Erythroblast (primary cell): ENCODE results near the gene AOAH.

ENCODE experiments used
- DNase-seq, 2 experiments: peaks; one replicate each; lab custom pipeline; 2025; lab: John Stamatoyannopoulos, UW
- GATA1 ChIP-seq: IDR thresholded peaks from 2 replicates; pipeline ENCODE4 v1.6.1; 2011; ENCODE audit warnings: low read depth, mild to moderate bottlenecking, control low read depth, low read length, moderate library complexity
- POLR2A ChIP-seq: IDR thresholded peaks from 2 replicates; pipeline ENCODE4 v1.6.1; 2011; ENCODE audit warnings: mild to moderate bottlenecking, low read length

Gene AOAH

GRCh38 chr7:36633377-36633776 lies 90.9 kb downstream of the AOAH start:
- TF ChIP-seq POLR2A = no peak
- no peak for DNase-seq

DNA sequence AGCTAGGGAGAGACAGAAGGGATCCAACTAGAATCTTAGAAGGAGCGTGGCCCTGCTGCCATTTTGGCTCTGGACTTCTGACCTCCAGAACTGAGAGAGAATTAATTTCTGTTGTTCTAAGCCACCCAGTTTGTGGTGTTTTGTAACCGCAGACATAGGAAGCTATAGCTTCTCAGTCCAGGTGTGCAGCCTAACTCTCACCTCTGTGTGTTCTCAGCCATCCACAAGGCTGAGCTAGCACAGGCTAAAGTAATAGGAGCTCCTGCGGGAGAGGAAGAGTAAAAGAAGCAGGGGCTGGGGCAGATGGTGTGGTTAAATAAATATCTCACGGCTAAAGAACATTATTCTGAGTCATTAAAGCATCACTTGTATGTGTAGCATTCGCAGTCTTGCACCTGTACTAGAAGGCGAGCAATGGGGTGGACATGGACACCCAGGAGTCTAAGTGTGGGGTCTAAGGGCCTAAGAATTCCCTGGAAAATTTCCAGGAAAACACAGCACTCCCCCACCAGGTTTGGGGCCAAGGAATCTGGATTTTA lies 94.1 kb downstream of the AOAH start:
- TF ChIP-seq GATA1 (no peak), POLR2A (no peak)
- DNase-seq = no peak

DNA sequence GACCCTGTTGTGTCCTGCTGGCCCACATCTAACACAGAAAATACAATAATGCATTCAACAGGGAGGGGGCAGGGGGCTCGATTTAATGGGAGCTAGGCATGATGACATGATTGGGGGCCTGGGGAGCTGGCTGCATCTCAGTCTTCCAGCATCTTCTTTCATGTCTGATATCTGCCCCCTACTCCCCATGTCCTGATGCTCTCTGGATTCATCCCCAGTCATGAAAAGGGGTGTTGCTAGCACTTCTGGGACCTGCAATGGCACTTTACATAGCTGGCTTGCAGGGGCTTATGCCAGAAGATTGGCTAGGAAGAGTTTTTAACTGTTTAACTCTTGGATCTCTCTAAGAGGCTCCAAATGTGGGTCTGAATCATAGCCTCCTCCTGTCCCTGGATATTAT lies 94.9 kb downstream of the AOAH start:
- no peak for DNase-seq
- TF ChIP-seq POLR2A = no peak
- no peak for TF ChIP-seq GATA1

GRCh38 chr7:36627836-36628235 lies 96.5 kb downstream of the AOAH start:
- TF ChIP-seq POLR2A (no peak), GATA1 (no peak)
- DNase-seq = no peak

DNA sequence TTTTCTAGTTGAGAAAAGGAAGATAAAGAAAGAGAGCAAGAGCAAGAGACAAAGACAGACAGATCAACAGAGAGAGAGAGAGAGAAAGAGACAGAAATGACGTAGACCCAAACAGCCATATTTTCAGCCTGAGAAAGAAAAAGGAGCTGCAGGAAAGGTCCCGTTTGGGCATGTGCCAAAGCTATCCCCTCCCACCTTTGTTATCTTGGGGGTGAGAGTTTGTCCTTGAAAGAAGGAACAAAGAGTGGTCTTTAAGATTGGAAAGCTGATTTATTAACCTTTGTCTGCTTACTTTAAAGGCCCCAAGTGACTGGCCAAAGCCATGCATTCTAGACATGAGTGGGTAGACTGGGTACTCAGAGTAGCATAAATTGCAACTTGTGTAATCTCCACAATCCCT lies 98.2 kb downstream of the AOAH start:
- TF ChIP-seq GATA1 (no peak), POLR2A (no peak)
- DNase-seq = no peak

GRCh38 chr7:36625247-36625646 lies 99.0 kb downstream of the AOAH start:
- no peak for DNase-seq

DNA sequence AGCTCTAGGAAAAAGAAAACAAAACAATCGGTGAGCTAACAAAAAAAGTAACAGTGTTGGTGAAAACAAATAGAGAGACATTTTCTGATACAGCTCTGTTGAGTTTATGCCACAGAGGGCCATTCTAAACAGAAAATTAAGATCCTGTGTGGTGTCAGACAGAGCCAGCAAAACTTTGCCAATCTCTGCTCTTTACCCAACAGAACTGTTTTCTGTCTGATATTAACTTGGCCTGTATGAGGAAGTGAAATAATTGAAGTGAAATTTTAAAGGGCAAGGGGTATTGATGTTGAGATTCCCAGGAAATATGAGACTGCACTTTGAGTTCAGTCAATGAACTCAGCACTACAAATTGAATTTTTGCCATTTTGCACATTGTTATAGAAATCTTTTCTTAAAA lies 101.0 kb downstream of the AOAH start:
- TF ChIP-seq POLR2A (no peak), GATA1 (no peak)
- no peak for DNase-seq

More at GRCh38 chr7:36625247-36625646, 99.0 kb downstream of the AOAH start:
- no peak for TF ChIP-seq POLR2A
- TF ChIP-seq GATA1 = no peak

GRCh38 chr7:36621396-36621795 lies 102.9 kb downstream of the AOAH start:
- no peak for TF ChIP-seq POLR2A
- TF ChIP-seq GATA1 = no peak
- no peak for DNase-seq

- TF ChIP-seq GATA1 = no peak
- TF ChIP-seq POLR2A = no peak
These were observed 104.1 kb downstream of the AOAH start for GRCh38 chr7:36620166-36620708.

DNA sequence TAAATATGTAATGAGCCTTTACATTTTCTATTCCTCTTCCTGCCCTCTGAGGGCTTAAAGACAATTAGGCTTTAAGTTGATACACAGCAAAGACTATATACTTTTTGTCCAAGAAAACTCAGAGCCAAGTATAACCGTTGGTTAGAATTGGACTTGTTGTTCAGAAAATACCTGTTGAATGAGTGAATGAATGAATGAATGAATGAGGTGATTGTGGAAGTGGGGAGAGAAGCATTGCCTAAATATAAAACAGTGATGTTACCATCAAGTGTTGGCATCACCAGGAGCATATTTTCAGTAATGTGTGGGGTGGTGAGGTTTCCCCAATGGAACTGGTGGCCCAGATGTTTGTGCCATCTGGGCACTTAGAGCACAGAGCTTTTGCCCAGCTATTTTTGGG lies 106.9 kb downstream of the AOAH start:
- DNase-seq = no peak
- TF ChIP-seq GATA1 (no peak), POLR2A (no peak)

More at GRCh38 chr7:36620166-36620708, 104.1 kb downstream of the AOAH start:
- DNase-seq = no peak

DNA sequence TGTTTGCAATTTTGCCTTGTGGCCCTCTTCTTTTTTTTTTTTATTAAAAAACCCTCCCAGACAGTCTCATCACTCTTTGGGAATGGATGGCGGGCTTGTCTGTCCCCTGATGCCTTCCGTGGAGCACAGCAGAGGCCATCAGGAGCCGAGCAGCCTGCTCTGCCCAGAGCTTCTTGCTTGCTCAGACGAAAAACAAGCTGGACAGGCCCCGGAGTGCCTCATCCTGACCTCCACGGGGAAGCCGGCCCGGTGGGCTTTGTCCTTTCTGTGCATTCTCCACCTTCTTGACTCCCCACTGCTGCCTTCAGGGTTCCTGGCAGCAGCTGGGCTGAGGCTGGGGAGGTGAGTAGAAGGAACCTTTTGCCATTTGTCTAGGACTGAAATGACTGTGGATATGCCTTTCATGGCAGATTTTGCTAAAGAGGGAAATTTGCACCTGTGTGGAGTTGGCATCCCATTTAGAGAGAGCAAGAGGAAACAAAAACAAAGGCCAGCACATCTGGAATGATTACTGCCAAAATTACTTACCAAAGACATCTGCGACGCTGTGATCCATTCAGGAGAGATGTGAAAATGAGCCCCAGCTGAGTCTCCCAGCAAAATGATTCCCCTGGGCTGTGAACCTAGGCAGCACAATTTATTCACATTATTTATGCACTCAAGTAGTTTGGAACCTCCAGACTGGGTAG lies 108.3 kb downstream of the AOAH start:
- no peak for DNase-seq
- no peak for TF ChIP-seq GATA1
- TF ChIP-seq POLR2A = no peak

DNA sequence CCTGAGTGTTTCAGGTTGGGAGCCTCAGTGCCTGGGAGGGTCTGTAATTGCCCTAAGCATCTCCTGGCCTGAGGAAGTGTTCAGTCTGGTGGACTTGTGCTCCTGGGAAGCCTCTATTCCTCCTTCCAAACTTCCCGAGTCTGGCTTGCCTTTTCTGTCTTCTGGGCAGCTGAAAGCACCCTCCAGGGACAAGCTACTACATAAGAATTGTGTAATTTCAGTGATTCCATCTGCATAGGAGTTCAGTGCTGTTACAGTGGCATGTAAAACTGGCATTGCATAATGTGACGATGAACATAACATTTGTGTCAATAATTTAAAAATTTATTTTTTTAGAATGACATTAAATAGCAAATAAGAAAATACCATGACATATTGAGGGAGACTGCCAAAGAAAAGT lies 109.3 kb downstream of the AOAH start:
- TF ChIP-seq GATA1 (no peak), POLR2A (no peak)

GRCh38 chr7:36613031-36613614 lies 111.2 kb downstream of the AOAH start:
- DNase-seq = no peak
- TF ChIP-seq GATA1 (no peak), POLR2A (no peak)

More for the DNA sequence above, 109.3 kb downstream of the AOAH start:
- DNase-seq = no peak

DNA sequence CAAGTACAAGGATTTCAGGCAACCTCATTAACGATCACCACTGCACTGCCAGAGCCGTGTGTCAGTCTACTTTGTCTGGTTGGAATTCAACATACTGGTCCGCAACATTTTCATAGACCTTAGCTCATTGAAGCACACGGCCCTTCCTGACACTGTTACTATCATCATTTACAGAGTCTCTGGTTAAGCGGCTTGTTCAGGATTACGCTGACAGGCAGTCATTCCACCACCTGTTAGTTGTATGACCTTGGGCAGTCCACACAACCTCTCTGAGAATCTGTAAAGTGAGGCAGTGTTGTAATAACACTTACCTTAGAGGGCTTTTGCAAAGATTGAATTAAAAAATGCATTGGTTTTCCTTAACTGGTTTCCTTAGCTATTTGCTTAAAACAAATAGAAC lies 112.6 kb downstream of the AOAH start:
- DNase-seq = no peak
- TF ChIP-seq GATA1 (no peak), POLR2A (no peak)

DNA sequence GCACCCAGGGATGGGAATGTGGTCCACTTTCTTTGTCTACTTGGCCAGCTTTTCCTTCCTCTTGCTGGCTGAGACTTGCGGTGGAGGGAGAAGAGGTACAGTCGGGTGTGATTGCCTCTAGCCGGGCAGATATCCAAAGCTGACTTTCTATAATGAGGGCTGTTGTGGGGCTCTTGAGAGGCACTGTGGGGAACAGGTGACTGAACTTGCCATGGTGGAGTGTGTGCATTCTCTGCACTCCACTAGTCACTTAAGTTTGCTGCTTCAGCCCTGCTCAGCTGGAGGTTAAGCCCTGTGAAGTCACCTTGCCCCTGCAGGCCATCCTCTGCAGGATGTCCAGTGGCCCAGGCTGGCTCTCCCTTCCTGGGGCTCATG lies 116.6 kb downstream of the AOAH start:
- TF ChIP-seq GATA1 = no peak
- TF ChIP-seq POLR2A = no peak
- no peak for DNase-seq
